Smooth muscle cell (in vitro differentiated cells): ENCODE measurements around the gene DNAJA1. TPM values are rescaled to one million over a fixed set of nuclear protein-coding genes. Genes with fewer than 3 reads are reported as not detected.

ENCODE experiments used
- DNase-seq: peaks from one replicate; lab custom pipeline; 2025; ENCODE audit not compliant: unreplicated experiment; lab: John Stamatoyannopoulos, UW
- H2AFZ ChIP-seq: fragments of 200-600 bp; sonication (generic); 2 replicates; pipeline ENCODE4 v1.6.0; 2016; ENCODE audit warnings: antibody characterized with exemption, low read depth, mild to moderate bottlenecking
- H3F3A ChIP-seq: fragments of 200-600 bp; sonication (generic); 2 replicates; pipeline ENCODE4 v1.6.0; 2017; ENCODE audit warnings: antibody characterized with exemption, low read depth
- H3K27ac ChIP-seq: fragments of 200-600 bp; sonication (generic); 2 replicates; pipeline ENCODE4 v1.5.1; 2016; ENCODE audit warnings: low read depth, mild to moderate bottlenecking
- H3K27me3 ChIP-seq: fragments of 200-600 bp; sonication (generic); 2 replicates; pipeline ENCODE4 v1.6.1; 2016; ENCODE audit warnings: low read depth, mild to moderate bottlenecking
- H3K36me3 ChIP-seq: fragments of 200-600 bp; sonication (generic); 2 replicates; pipeline ENCODE4 v1.5.1; 2016; ENCODE audit warnings: low read depth
- H3K4me1 ChIP-seq: fragments of 200-600 bp; sonication (generic); 2 replicates; pipeline ENCODE4 v1.5.1; 2016; ENCODE audit warnings: low read depth
- H3K4me2 ChIP-seq: fragments of 200-600 bp; sonication (generic); 2 replicates; pipeline ENCODE4 v1.6.0; 2016; ENCODE audit warnings: mild to moderate bottlenecking
- H3K4me3 ChIP-seq: fragments of 200-600 bp; sonication (generic); 2 replicates; pipeline ENCODE4 v1.5.1; 2016; ENCODE audit warnings: mild to moderate bottlenecking
- H3K79me2 ChIP-seq: fragments of 200-600 bp; sonication (generic); 2 replicates; pipeline ENCODE4 v1.6.0; 2016; ENCODE audit warnings: low read depth, mild to moderate bottlenecking
- H3K9ac ChIP-seq: fragments of 200-600 bp; sonication (generic); 2 replicates; pipeline ENCODE4 v1.6.0; 2016; ENCODE audit warnings: low read depth
- H3K9me3 ChIP-seq: fragments of 200-600 bp; sonication (generic); replicated peaks from 2 replicates; pipeline ENCODE4 v1.5.1; 2016; ENCODE audit warnings: low read depth
- H4K20me1 ChIP-seq: fragments of 200-600 bp; sonication (generic); 2 replicates; pipeline ENCODE4 v1.6.0; 2016; ENCODE audit warnings: low read depth
- WGBS: methylation state at CpG from one replicate; pipeline ENCODE4 v1.1.7; 2016; ENCODE audit warnings: low lambda C conversion rate; 5-methylcytosine and 5-hydroxymethylcytosine counted together
- polyA plus RNA-seq: library from polyadenylated mRNA; unstranded; fragments of >200 nt; fragmentation: Nextera tagmentation; extraction: Ambion mirVana; gene quantifications from 2 replicates; pipeline ENCODE4 v1.2.1, GENCODE V29; 2016
- total RNA-seq: library from RNA; depleted of rRNA; stranded (reverse); fragments of >200 nt; gene quantifications from 2 replicates; pipeline ENCODE4 v1.2.3, GENCODE V29; 2014
- TF ChIP-seq, protein P1 (sequence below): fragments of 200-600 bp; sonication (generic); IDR thresholded peaks from 2 replicates; pipeline ENCODE4 v1.5.1; 2017; ENCODE audit warnings: borderline replicate concordance, mild to moderate bottlenecking, antibody characterized with exemption; ENCODE audit not compliant: insufficient read depth, poor library complexity, severe bottlenecking

DNAJA1 gene
- total and polyA plus RNA-seq, 2 experiments from 2014 or later: 151 to 152 TPM

- H3K27me3 ChIP-seq: no peaks in the 10 kb centered on the region
These were observed 24.7 kb downstream of the DNAJA1 start for GRCh38 chr9:33049680-33050361.

GRCh38 chr9:33051144-33051543, 26.1 kb downstream of the DNAJA1 start:
- over 99% methylated on average over 4 of the region's 4 CpGs for WGBS
- no peaks in the 10 kb centered on the region for H3K4me1 ChIP-seq
- no peak overlapping the region for H2AFZ ChIP-seq
- no peak overlapping the region for H3K9ac ChIP-seq
- H3K27me3 ChIP-seq: no peaks in the 10 kb centered on the region
- no peaks in the 10 kb centered on the region for H3K9me3 ChIP-seq
- no peak overlapping the region for H3K4me2 ChIP-seq
- TF ChIP-seq, protein P1, sequence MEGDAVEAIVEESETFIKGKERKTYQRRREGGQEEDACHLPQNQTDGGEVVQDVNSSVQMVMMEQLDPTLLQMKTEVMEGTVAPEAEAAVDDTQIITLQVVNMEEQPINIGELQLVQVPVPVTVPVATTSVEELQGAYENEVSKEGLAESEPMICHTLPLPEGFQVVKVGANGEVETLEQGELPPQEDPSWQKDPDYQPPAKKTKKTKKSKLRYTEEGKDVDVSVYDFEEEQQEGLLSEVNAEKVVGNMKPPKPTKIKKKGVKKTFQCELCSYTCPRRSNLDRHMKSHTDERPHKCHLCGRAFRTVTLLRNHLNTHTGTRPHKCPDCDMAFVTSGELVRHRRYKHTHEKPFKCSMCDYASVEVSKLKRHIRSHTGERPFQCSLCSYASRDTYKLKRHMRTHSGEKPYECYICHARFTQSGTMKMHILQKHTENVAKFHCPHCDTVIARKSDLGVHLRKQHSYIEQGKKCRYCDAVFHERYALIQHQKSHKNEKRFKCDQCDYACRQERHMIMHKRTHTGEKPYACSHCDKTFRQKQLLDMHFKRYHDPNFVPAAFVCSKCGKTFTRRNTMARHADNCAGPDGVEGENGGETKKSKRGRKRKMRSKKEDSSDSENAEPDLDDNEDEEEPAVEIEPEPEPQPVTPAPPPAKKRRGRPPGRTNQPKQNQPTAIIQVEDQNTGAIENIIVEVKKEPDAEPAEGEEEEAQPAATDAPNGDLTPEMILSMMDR: no peak
- no peak overlapping the region for H3K27ac ChIP-seq
- no peaks in the 10 kb centered on the region for H4K20me1 ChIP-seq
- no peak for DNase-seq
- no peaks in the 10 kb centered on the region for H3K79me2 ChIP-seq
- H3K36me3 ChIP-seq: peaks cover 21% of the 10 kb centered on the region
- peaks cover 3% of the 10 kb centered on the region for H3F3A ChIP-seq
- H3K4me3 ChIP-seq: no peak overlapping the region

More at GRCh38 chr9:33049680-33050361, 24.7 kb downstream of the DNAJA1 start:
- Histone ChIP-seq H2AFZ (no peak overlapping the region), H3K4me3 (no peak overlapping the region), H3F3A (peaks cover 11% of the 10 kb centered on the region), H3K27ac (no peak overlapping the region), H3K9me3 (no peaks in the 10 kb centered on the region), H4K20me1 (no peaks in the 10 kb centered on the region), H3K36me3 (peaks cover 16% of the 10 kb centered on the region), H3K4me2 (no peak overlapping the region), H3K9ac (no peak overlapping the region), H3K79me2 (no peaks in the 10 kb centered on the region), H3K4me1 (no peaks in the 10 kb centered on the region)
- TF ChIP-seq, protein P1: no peak
- DNase-seq: no peak
- 100% methylated on average over 2 of the region's 2 CpGs for WGBS

DNA sequence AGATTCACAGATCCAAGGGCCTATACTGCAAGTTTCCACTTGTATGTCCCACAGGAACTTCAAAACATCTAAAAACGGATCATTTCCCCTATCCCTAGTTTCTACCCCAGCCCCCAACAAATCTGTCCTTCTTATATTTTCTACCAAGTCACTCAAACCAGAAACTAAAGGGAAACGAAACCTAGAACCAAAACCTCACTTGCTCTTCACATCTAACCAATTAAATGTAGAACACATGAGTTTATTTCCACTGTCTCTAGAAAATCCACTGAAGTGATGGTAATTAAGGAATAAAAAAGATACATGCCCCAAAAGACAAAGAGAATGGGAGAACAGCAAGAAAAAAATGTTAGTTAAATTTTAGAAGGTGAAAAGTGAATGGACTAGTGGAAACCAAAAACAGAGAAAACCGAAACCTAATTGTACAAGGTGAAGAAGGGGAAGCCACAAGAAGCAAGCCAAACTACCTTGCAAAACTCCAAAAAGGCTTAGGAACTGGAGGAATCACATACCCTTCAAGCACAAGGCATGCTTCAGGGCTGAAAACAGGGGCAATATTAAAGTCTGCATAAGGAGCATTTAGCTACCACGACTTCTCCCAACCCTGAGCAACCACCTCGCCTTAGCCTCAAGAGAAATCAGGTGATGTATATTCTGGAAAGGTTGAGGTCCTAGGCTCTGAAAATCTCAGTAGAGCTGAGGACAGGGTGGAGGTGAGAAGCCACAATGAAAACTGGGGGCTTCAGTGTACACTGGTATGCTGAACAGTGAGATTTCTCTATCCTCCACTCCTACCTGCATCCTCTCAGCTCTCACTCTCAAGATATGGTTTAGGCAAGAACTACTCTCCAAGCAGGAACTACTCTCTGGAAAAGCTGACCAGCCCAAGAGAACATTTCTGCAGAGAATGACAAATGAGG, 40.3 kb downstream of the DNAJA1 start:
- H2AFZ ChIP-seq: no peak overlapping the region
- H3K27me3 ChIP-seq: no peaks in the 10 kb centered on the region
- peaks cover 14% of the 10 kb centered on the region for H4K20me1 ChIP-seq
- no peak overlapping the region for H3K9ac ChIP-seq
- H3K79me2 ChIP-seq: peaks cover 4% of the 10 kb centered on the region
- no peaks in the 10 kb centered on the region for H3K9me3 ChIP-seq
- TF ChIP-seq, protein P1: no peak
- no peaks in the 10 kb centered on the region for H3F3A ChIP-seq
- peaks cover 18% of the 10 kb centered on the region for H3K36me3 ChIP-seq
- no peaks in the 10 kb centered on the region for H3K4me1 ChIP-seq
- no peak overlapping the region for H3K4me2 ChIP-seq
- no peak overlapping the region for H3K27ac ChIP-seq
- H3K4me3 ChIP-seq: no peak overlapping the region
- DNase-seq: no peak
- 94% methylated on average over 5 of the region's 5 CpGs for WGBS
